Keratinocyte (primary cell): ENCODE results near the gene GRK5. TPM values are rescaled to one million over a fixed set of nuclear protein-coding genes. Genes with fewer than 3 reads are reported as not detected.

Source experiments
- DNase-seq: peaks from one replicate; pipeline ENCODE4 v3.0.0-alpha.2; 2011; ENCODE audit warnings: low read depth, missing footprints, low spot score
- FAIRE-seq: peaks from 2 replicates; lab custom pipeline; 2011; peaks lifted over from hg19 to GRCh38; lab: Jason Lieb, UNC
- H2AFZ ChIP-seq: 2 replicates; pipeline ENCODE4 v1.6.0; 2012; ENCODE audit warnings: low read length, control low read depth, inconsistent platforms; ENCODE audit not compliant: control insufficient read depth
- H3K27ac ChIP-seq: 2 replicates; pipeline ENCODE4 v1.5.1; 2011; ENCODE audit warnings: low read length; ENCODE audit not compliant: control insufficient read depth, insufficient read depth
- H3K27me3 ChIP-seq: 3 replicates; pipeline ENCODE4 v1.6.0; 2011; ENCODE audit warnings: low read length; ENCODE audit not compliant: control insufficient read depth, insufficient read depth; ENCODE audit errors: extremely low read depth
- H3K36me3 ChIP-seq, 2 experiments: 2 replicates in 1 of 2; 3 replicates in 1 of 2; pipeline ENCODE4 v1.5.1; 2011; ENCODE audit warnings: low read length in 2 of 2, mild to moderate bottlenecking in 1 of 2; ENCODE audit not compliant: control insufficient read depth in 2 of 2, insufficient read depth in 2 of 2; ENCODE audit errors: extremely low read depth in 1 of 2
- H3K4me1 ChIP-seq: 3 replicates; pipeline ENCODE4 v1.5.1; 2011; ENCODE audit warnings: low read length; ENCODE audit not compliant: control insufficient read depth, insufficient read depth; ENCODE audit errors: extremely low read depth
- H3K4me2 ChIP-seq: 3 replicates; pipeline ENCODE4 v1.6.0; 2011; ENCODE audit warnings: low read depth, low read length; ENCODE audit not compliant: control insufficient read depth, insufficient read depth; ENCODE audit errors: extremely low read depth
- H3K4me3 ChIP-seq, 3 experiments: fragments of 200-600 bp in 1 of 3; sonication (generic) in 1 of 3; 2 replicates in 2 of 3; 3 replicates in 1 of 3; pipeline ENCODE4 v1.5.1; 2011 to 2016; ENCODE audit warnings: low read length in 3 of 3, mild to moderate bottlenecking in 3 of 3, control low read depth in 2 of 3, inconsistent platforms in 1 of 3, low read depth in 1 of 3, mixed read lengths in 1 of 3, mixed run types in 1 of 3, moderate library complexity in 1 of 3; ENCODE audit not compliant: control insufficient read depth in 2 of 3, insufficient read depth in 2 of 3; ENCODE audit errors: extremely low read depth in 1 of 3
- H3K79me2 ChIP-seq: 2 replicates; pipeline ENCODE4 v1.6.0; 2012; ENCODE audit warnings: low read length; ENCODE audit not compliant: control insufficient read depth, insufficient read depth
- H3K9ac ChIP-seq: 3 replicates; pipeline ENCODE4 v1.6.0; 2011; ENCODE audit warnings: low read length; ENCODE audit not compliant: control insufficient read depth, insufficient read depth; ENCODE audit errors: extremely low read depth
- H3K9me1 ChIP-seq: 3 replicates; pipeline ENCODE4 v1.6.0; 2011; ENCODE audit warnings: low read length; ENCODE audit not compliant: control insufficient read depth, insufficient read depth; ENCODE audit errors: extremely low read depth
- H3K9me3 ChIP-seq: 2 replicates; pipeline ENCODE4 v1.5.1; 2012; ENCODE audit warnings: low read depth, low read length; ENCODE audit not compliant: control insufficient read depth
- H4K20me1 ChIP-seq: 3 replicates; pipeline ENCODE4 v1.6.0; 2011; ENCODE audit warnings: low read length; ENCODE audit not compliant: control insufficient read depth, insufficient read depth; ENCODE audit errors: extremely low read depth
- CTCF ChIP-seq, 3 experiments: IDR thresholded peaks in 1 of 3; conservative IDR thresholded peaks in 1 of 3; optimal IDR thresholded peaks in 1 of 3; 2 replicates in 2 of 3; 3 replicates in 1 of 3; pipeline versions ENCODE3 to v1.5.1; 2011; ENCODE audit warnings: low read length in 3 of 3, mild to moderate bottlenecking in 3 of 3, moderate library complexity in 2 of 3, control low read depth in 1 of 3, inconsistent platforms in 1 of 3; ENCODE audit not compliant: insufficient read depth in 2 of 3; ENCODE audit errors: extremely low read depth in 1 of 3
- EZH2 ChIP-seq: IDR thresholded peaks from one replicate; pipeline ENCODE4 v1.6.1; 2012; ENCODE audit warnings: inconsistent platforms, mild to moderate bottlenecking, low read length, moderate library complexity
- dilution Hi-C: fragments of 300-500 bp; cut with MboI; formaldehyde crosslinking; loops from one replicate; pipeline ENCODE4 v1.7.0; 2020; ENCODE audit warnings: low sequenced_read_pairs; ENCODE audit not compliant: extremely low pct_ligation_motif_present
- polyA plus RNA-seq, 5 experiments: library from polyadenylated mRNA; depleted of rRNA in 3 of 5; stranded (reverse) in 3 of 5; stranded (forward) in 1 of 5; unstranded in 1 of 5; fragments of >200 nt; gene quantifications; 1 replicate in 1 of 5; 2 replicates in 3 of 5; 3 replicates in 1 of 5; pipeline versions ENCODE4 v1.2.1 to v1.2.3, GENCODE V29; 2011 to 2012; ENCODE audit warnings: missing spikeins in 2 of 5, low read depth in 1 of 5, low replicate concordance in 1 of 5

GRK5 gene
- polyA plus RNA-seq, 1 donor (not counting 4 experiments of a cell fraction or from before 2014, with no cell fraction given) = 7.6 TPM

GRCh38 chr10:119361037-119361436 lies 153.7 kb downstream of the GRK5 start:
- Histone ChIP-seq H3K27me3 (no peaks in the 10 kb centered on the region), H3K79me2 (no peaks in the 10 kb centered on the region), H3K9me3 (peaks cover 1% of the 10 kb centered on the region), H3K27ac (no peak overlapping the region), H3K4me1 (no peaks in the 10 kb centered on the region), H2AFZ (no peak overlapping the region), H4K20me1 (no peaks in the 10 kb centered on the region), H3K9me1 (no peaks in the 10 kb centered on the region), H3K4me3 (no peak overlapping the region), H3K4me2 (no peak overlapping the region), H3K9ac (no peak overlapping the region), H3K36me3 (no peaks in the 10 kb centered on the region)
- no peak for FAIRE-seq
- dilution Hi-C loops = no loop called here
- no peak for DNase-seq
- TF ChIP-seq EZH2 (no peak), CTCF (optimal IDR thresholded peaks at IDR 0.05 in 1 of 3, IDR thresholded peaks at IDR 0.05 in 1 of 3, conservative IDR thresholded peaks at IDR 0.05 in 1 of 3; ENCODE audit: extremely low read depth in 1 of 3, insufficient read depth in 2 of 3, low read length in 3 of 3) (no peak)

- DNase-seq = no peak
- no peak overlapping the region for H3K4me2 ChIP-seq
These were observed 154.8 kb downstream of the GRK5 start for GRCh38 chr10:119362122-119362521.

More at GRCh38 chr10:119362122-119362521, 154.8 kb downstream of the GRK5 start:
- dilution Hi-C loops = no loop called here
- Histone ChIP-seq H3K27ac (no peak overlapping the region), H3K79me2 (no peaks in the 10 kb centered on the region), H3K9ac (no peak overlapping the region), H3K9me3 (no peaks in the 10 kb centered on the region), H3K9me1 (no peaks in the 10 kb centered on the region), H3K27me3 (no peaks in the 10 kb centered on the region), H2AFZ (no peak overlapping the region), H3K36me3 (no peaks in the 10 kb centered on the region), H3K4me1 (no peaks in the 10 kb centered on the region), H4K20me1 (no peaks in the 10 kb centered on the region), H3K4me3 (no peak overlapping the region)
- TF ChIP-seq CTCF (optimal IDR thresholded peaks at IDR 0.05 in 1 of 3, IDR thresholded peaks at IDR 0.05 in 1 of 3, conservative IDR thresholded peaks at IDR 0.05 in 1 of 3; ENCODE audit: extremely low read depth in 1 of 3, insufficient read depth in 2 of 3, low read length in 3 of 3) (no peak), EZH2 (no peak)
- FAIRE-seq = no peak
